Measurements from ENCODE around the gene SPOCK1.

Gene SPOCK1

DNA sequence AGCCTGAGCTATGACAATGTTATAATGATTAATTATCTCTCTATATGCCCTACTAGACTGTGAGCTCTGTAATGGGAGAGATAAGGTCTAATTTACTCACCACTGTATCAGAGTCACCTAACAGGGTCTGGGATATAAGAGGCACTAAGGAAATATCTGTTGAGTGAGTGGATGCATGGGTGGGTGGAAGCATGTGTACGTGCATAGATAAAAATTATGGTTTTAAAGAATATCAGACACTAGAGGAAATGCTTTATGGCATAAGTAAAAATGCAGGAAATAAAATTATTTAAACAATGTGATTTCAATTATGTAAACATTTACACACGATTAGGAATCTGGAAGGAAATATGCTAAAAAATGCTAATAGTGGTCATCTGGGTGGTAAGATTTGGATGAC, 137.8 kb downstream of the SPOCK1 start:
- no peak overlapping the region for H3K4me3 ChIP-seq (ENCODE audit: low read depth, low read length)
- TF ChIP-seq, protein P1, sequence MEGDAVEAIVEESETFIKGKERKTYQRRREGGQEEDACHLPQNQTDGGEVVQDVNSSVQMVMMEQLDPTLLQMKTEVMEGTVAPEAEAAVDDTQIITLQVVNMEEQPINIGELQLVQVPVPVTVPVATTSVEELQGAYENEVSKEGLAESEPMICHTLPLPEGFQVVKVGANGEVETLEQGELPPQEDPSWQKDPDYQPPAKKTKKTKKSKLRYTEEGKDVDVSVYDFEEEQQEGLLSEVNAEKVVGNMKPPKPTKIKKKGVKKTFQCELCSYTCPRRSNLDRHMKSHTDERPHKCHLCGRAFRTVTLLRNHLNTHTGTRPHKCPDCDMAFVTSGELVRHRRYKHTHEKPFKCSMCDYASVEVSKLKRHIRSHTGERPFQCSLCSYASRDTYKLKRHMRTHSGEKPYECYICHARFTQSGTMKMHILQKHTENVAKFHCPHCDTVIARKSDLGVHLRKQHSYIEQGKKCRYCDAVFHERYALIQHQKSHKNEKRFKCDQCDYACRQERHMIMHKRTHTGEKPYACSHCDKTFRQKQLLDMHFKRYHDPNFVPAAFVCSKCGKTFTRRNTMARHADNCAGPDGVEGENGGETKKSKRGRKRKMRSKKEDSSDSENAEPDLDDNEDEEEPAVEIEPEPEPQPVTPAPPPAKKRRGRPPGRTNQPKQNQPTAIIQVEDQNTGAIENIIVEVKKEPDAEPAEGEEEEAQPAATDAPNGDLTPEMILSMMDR (IDR thresholded peaks at IDR 0.05; ENCODE audit: borderline replicate concordance, insufficient read depth, low read depth, low read length) = no peak

- TF ChIP-seq, protein P1 (IDR thresholded peaks at IDR 0.05; ENCODE audit: borderline replicate concordance, insufficient read depth, low read depth, low read length) = no peak
Measured at GRCh38 chr5:137360607-137361006, 138.5 kb downstream of the SPOCK1 start.

DNA sequence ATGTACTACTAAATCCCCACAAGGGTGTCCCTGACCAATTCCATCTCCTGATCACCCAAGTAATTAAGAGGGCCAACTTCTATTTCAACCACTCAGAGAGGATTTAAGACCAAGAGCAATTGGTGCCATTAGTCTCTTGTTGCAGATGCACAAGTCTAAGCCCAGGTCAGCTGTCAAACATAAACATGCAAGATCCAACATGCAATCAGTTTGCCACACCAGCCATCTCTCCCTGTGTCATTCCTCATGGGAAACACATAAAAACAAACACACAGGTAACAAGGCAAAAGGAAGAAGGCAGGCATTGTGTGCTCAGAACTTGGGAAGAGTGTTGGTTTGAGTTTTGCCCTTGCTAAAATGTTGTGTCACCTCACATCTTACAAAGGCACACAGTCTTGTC, 139.2 kb downstream of the SPOCK1 start:
- no peak overlapping the region for H3K4me3 ChIP-seq (ENCODE audit: low read depth, low read length)
- TF ChIP-seq, protein P1 (IDR thresholded peaks at IDR 0.05; ENCODE audit: borderline replicate concordance, insufficient read depth, low read depth, low read length) = no peak

More at GRCh38 chr5:137360607-137361006, 138.5 kb downstream of the SPOCK1 start:
- no peak overlapping the region for H3K4me3 ChIP-seq (ENCODE audit: low read depth, low read length)

DNA sequence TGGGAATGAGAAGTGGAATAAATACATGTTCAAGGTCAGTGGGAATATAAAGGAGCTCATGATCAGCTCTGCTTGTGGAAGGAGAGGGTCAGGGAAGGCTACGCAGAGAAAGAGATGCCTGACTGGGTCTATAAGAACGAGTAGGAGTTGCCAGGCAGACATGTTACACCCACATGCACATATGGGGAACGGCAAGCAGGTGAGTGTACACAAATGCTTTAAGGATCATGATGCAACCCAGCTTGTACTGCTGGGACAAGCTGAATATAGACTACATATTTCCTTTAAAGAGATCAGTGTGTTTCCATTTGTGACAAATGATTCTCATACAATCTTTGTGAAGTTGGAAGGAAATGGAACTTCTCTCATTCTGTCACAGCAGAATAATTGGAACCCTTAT, 141.7 kb downstream of the SPOCK1 start:
- TF ChIP-seq, protein P1 (IDR thresholded peaks at IDR 0.05; ENCODE audit: borderline replicate concordance, insufficient read depth, low read depth, low read length) = no peak
- no peak overlapping the region for H3K4me3 ChIP-seq (ENCODE audit: low read depth, low read length)

GRCh38 chr5:137356127-137356526, 143.0 kb downstream of the SPOCK1 start:
- H3K4me3 ChIP-seq (ENCODE audit: low read depth, low read length) = no peak overlapping the region
- TF ChIP-seq, protein P1 (IDR thresholded peaks at IDR 0.05; ENCODE audit: borderline replicate concordance, insufficient read depth, low read depth, low read length) = no peak

DNA sequence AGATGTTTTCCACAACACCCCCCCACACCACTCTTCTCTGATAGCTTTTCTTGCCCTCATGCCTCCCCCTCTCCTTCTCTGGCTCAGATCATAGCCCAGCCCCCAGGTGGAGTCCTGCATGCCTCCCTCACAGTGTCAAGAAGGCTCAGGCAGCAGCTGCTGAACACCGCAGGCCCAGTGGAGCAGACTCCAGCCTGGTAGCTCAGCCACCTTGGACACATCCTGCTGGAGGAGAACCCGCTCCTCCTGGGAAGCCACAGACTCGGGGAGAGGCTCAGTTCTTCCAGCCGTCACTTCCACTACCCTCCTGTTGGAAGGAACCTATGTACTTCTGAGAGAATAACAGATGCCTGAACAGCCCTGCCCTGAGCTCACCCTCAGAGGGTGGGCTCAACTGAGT, 143.4 kb downstream of the SPOCK1 start:
- TF ChIP-seq, protein P1 (IDR thresholded peaks at IDR 0.05; ENCODE audit: borderline replicate concordance, insufficient read depth, low read depth, low read length) = no peak

GRCh38 chr5:137352095-137352494, 147.0 kb downstream of the SPOCK1 start:
- no peak overlapping the region for H3K4me3 ChIP-seq (ENCODE audit: low read depth, low read length)
- TF ChIP-seq, protein P1 (IDR thresholded peaks at IDR 0.05; ENCODE audit: borderline replicate concordance, insufficient read depth, low read depth, low read length) = no peak

More for the DNA sequence above, 143.4 kb downstream of the SPOCK1 start:
- no peak overlapping the region for H3K4me3 ChIP-seq (ENCODE audit: low read depth, low read length)

All from GM12875 (cell line).